Measurements from ENCODE around the gene NOL8. TPM values are rescaled to one million over a fixed set of nuclear protein-coding genes. Genes with fewer than 3 reads are reported as not detected.

Gene NOL8
- total RNA-seq, 1 donor from 2014 or later, result 35.6 TPM

DNA sequence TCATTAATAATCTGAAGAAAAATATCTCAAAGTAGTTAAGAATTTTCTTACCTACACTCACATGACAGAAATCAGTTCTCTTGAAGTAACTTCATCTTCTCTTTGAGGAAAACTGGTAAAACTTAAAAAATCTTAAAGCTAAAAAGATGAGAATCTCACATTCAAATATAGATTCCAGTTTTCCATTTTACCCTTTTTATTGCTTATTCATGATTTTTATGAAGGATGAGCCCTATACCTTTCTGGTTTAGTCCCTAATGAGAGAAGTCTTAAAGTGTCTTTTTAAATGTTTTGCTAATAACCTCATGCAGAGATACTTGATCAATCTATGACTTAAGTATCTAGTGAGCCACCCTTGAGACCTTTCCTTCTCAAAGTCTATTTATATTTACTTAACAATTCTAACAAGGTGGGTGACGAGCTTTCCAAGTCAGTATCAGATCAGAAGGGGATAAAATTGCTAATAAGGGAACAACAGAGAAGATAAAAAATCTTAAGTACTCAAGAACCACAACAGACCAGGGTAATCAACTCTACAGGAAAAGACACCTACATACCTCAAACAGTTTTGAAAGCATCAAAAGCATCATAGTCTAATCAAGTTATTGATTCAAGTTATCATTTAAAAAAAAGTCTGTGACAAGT, 34.2 kb downstream of the NOL8 start:
- H3K27ac ChIP-seq, result no peak overlapping the region
- H3K4me1 ChIP-seq, result peaks cover 22% of the 10 kb centered on the region
- no peaks in the 10 kb centered on the region for H3K9me3 ChIP-seq
- intact Hi-C loops (cut with DNase I), result loop anchor here (10.0 kb wide), 2 partner anchors 156 to 1086 kb away; no protein-coding TSS in a partner anchor
- peaks cover 0 to 21% of the 10 kb centered on the region in 2 donors for H3K36me3 ChIP-seq
- DNase-seq (ENCODE audit: extremely low spot score in 2 of 2), result no peak
- H3K27me3 ChIP-seq, result no peaks in the 10 kb centered on the region
- no peak overlapping the region for H3K4me3 ChIP-seq
- TF ChIP-seq POLR2A (IDR thresholded peaks at IDR 0.05) (no peak), POLR2AphosphoS5 (IDR thresholded peaks at IDR 0.05; ENCODE audit: insufficient read depth in 1 of 2, low read depth in 1 of 2) (no peak)
- TF ChIP-seq, protein P1, sequence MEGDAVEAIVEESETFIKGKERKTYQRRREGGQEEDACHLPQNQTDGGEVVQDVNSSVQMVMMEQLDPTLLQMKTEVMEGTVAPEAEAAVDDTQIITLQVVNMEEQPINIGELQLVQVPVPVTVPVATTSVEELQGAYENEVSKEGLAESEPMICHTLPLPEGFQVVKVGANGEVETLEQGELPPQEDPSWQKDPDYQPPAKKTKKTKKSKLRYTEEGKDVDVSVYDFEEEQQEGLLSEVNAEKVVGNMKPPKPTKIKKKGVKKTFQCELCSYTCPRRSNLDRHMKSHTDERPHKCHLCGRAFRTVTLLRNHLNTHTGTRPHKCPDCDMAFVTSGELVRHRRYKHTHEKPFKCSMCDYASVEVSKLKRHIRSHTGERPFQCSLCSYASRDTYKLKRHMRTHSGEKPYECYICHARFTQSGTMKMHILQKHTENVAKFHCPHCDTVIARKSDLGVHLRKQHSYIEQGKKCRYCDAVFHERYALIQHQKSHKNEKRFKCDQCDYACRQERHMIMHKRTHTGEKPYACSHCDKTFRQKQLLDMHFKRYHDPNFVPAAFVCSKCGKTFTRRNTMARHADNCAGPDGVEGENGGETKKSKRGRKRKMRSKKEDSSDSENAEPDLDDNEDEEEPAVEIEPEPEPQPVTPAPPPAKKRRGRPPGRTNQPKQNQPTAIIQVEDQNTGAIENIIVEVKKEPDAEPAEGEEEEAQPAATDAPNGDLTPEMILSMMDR (IDR thresholded peaks at IDR 0.05), result no peak

DNA sequence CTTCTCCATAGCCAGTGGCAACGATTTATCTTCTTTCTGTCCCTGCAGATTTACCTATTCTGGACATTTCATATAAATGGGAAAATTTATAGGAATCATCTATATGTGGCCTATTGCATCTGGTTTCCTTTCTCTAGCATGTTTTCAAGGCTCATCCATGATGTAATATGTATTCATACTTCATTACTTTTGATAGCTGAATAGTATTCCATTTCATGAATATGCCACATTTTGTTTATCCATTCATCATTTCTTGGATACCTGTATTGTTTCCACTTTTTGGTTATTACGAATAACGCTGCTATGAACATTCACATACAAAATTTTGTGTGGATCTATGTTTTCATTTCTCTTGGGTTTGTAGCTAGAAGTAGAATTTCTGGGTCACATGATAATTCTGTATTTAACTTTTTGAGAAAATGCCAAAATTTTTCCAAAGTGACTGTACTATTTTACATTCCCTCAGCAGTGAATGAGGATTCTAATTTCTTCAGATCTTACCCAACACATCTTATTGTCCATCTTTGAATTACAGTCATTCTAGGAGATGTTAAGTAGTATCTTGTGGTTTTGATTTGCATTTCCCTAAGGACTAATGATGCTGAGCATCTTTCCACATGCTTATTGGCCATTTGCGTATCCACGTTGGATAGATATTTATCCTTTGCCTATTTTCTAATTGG, 35.3 kb downstream of the NOL8 start:
- intact Hi-C loops (cut with DNase I), result loop anchor here (10.0 kb wide), 2 partner anchors 155 to 1085 kb away; no protein-coding TSS in a partner anchor

DNA sequence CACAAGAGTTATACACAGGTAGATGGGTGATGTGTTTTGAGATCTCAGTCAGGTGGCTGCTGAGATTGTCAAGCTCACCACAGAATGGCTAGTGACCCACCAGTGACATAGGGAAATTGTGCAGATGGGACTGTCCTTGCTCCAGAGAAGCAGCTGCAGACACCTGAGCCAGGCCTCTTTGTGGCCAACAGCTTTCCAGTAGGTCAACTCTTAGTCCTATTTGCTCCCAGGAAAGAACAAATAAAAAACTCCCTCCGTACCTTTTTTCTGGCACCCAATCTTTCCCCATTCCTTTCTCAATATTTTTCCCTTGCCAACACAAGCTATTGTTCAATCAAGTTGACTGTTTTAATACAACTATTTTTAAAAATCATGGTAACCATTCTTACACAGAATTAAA, 45.8 kb downstream of the NOL8 start:
- peaks cover 2 to 75% of the 10 kb centered on the region in 2 donors for H3K36me3 ChIP-seq
- no peak overlapping the region for H3K4me3 ChIP-seq
- no peaks in the 10 kb centered on the region for H3K27me3 ChIP-seq
- no peak for DNase-seq (ENCODE audit: extremely low spot score in 2 of 2)
- no peaks in the 10 kb centered on the region for H3K9me3 ChIP-seq
- H3K4me1 ChIP-seq, result no peaks in the 10 kb centered on the region
- H3K27ac ChIP-seq, result no peak overlapping the region
- TF ChIP-seq POLR2A (IDR thresholded peaks at IDR 0.05) (no peak), POLR2AphosphoS5 (IDR thresholded peaks at IDR 0.05; ENCODE audit: insufficient read depth in 1 of 2, low read depth in 1 of 2) (no peak)
- TF ChIP-seq, protein P1 (IDR thresholded peaks at IDR 0.05), result no peak
- intact Hi-C loops (cut with DNase I), result no loop called here

More for the DNA sequence above, 35.3 kb downstream of the NOL8 start:
- Histone ChIP-seq H3K27me3 (no peaks in the 10 kb centered on the region), H3K9me3 (no peaks in the 10 kb centered on the region), H3K36me3 (peaks cover 0 to 30% of the 10 kb centered on the region in 2 donors), H3K27ac (no peak overlapping the region), H3K4me1 (peaks cover 22% of the 10 kb centered on the region), H3K4me3 (no peak overlapping the region)
- DNase-seq (ENCODE audit: extremely low spot score in 2 of 2), result no peak
- TF ChIP-seq POLR2A (IDR thresholded peaks at IDR 0.05) (no peak), POLR2AphosphoS5 (IDR thresholded peaks at IDR 0.05; ENCODE audit: insufficient read depth in 1 of 2, low read depth in 1 of 2) (no peak)
- TF ChIP-seq, protein P1 (IDR thresholded peaks at IDR 0.05), result no peak

DNA sequence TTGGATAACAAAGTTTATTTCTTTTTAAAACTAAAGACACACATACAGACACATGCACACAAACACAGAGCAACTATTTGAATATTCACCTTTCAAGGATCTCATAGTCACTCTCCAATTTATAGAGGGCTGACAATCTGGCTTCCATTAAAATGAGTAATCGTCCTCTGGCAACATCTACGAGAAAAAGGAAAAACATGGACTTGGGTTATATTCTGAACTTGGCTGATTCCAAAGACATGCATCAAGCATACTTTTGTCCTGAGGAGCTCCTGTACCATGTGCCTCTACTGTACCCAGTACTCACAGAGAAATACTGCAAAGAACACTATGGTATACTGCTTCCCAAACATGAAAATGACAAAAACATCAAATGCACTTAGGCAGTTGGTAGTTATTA, 47.0 kb downstream of the NOL8 start:
- intact Hi-C loops (cut with DNase I), result no loop called here
- peaks cover 2 to 72% of the 10 kb centered on the region in 2 donors for H3K36me3 ChIP-seq
- no peak overlapping the region for H3K4me3 ChIP-seq
- no peak overlapping the region for H3K27ac ChIP-seq
- no peaks in the 10 kb centered on the region for H3K9me3 ChIP-seq
- no peaks in the 10 kb centered on the region for H3K4me1 ChIP-seq
- TF ChIP-seq, protein P1 (IDR thresholded peaks at IDR 0.05), result no peak
- TF ChIP-seq POLR2A (IDR thresholded peaks at IDR 0.05), result no peak
- TF ChIP-seq POLR2AphosphoS5 (IDR thresholded peaks at IDR 0.05; ENCODE audit: insufficient read depth in 1 of 2, low read depth in 1 of 2), result no peak
- H3K27me3 ChIP-seq, result no peaks in the 10 kb centered on the region
- no peak for DNase-seq (ENCODE audit: extremely low spot score in 2 of 2)
